ENCODE results near the gene LMO4. TPM values are rescaled to one million over a fixed set of nuclear protein-coding genes. Genes with fewer than 3 reads are reported as not detected.

The LMO4 gene
- 87.4 and 103 TPM in 2 replicates for total RNA-seq

GRCh38 chr1:87328272-87329050 lies at the start of gene LMO4:
TSS of gene LMO4 (plus strand) at chr1:87328880. CDS start at chr1:87332016, 3,136 bp downstream.

All from uterine smooth muscle cell (primary cell).